Activated naive CD4-positive, alpha-beta T cell treated with anti-CD3 and anti-CD28 coated beads, Interleukin-2, amount 10 ng/mL, durations not matched to agents 7 days and 5 days (primary cell): ENCODE results near the gene ATN1.

Experiments used
- CTCF ChIA-PET: fragments of 350-600 bp; sonication (Branson Sonifier 250); formaldehyde crosslinking; loops from one replicate; lab custom pipeline; 2021; ENCODE audit warnings: antibody characterized with exemption; lab: Charles Lee
- DNase-seq: peaks from one replicate; pipeline ENCODE4 v3.0.0-alpha.2; 2020
- H3K27ac Mint-ChIP-seq: one replicate; pipeline ENCODE4 v1.8.0; 2021; ENCODE audit warnings: mild to moderate bottlenecking, moderate library complexity, mixed read lengths
- H3K27me3 Mint-ChIP-seq: one replicate; pipeline ENCODE4 v1.8.0; 2021; ENCODE audit warnings: mild to moderate bottlenecking, mixed read lengths
- H3K36me3 Mint-ChIP-seq: one replicate; pipeline ENCODE4 v1.8.0; 2021; ENCODE audit warnings: mixed read lengths
- H3K4me1 Mint-ChIP-seq: one replicate; pipeline ENCODE4 v1.8.0; 2021; ENCODE audit warnings: mixed read lengths
- H3K4me3 Mint-ChIP-seq: one replicate; pipeline ENCODE4 v1.8.0; 2021; ENCODE audit warnings: mild to moderate bottlenecking, moderate library complexity, mixed read lengths
- H3K9me3 Mint-ChIP-seq: one replicate; pipeline ENCODE4 v1.8.0; 2021; ENCODE audit warnings: mixed read lengths

ATN1 gene

GRCh38 chr12:6946920-6947374, 19.2 kb downstream of the ATN1 start:
- DNase-seq, result no peak
- Mint-ChIP-seq H3K4me1 (peaks cover 82% of the 10 kb centered on the region), H3K27ac (peak overlapping the region; percentile 96), H3K36me3 (peaks cover 16% of the 10 kb centered on the region), H3K4me3 (peak overlapping the region; percentile 84), H3K27me3 (no peaks in the 10 kb centered on the region), H3K9me3 (no peaks in the 10 kb centered on the region)
- CTCF ChIA-PET, result interaction anchor here (1.0 to 16.3 kb wide), 8 partner anchors 9 to 165 kb away, joined by 3 to 491 read pairs (median 18); partner anchors contain the start of genes ATN1 and SPSB2

DNA sequence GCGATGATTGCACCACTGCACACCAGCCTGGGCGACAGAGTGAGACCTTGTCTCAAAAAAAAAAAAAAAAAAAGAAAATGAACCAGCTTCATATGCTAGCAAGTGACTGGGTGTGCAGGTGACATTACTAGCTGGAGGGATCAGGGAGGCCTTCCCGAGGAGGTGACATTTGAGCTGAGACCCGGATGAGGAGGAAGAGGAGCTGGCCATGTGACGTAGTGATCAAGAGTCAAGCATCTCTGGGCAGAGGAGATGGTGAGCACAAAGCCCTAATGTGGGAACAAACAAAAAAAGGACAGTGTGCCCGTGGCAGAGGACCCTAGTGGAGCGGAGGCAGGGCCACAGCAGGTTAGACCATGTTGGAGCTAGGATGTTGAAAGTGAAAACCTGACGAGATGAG, 19.9 kb downstream of the ATN1 start:
- Mint-ChIP-seq H3K27ac (peak overlapping the region; percentile 96), H3K27me3 (no peaks in the 10 kb centered on the region), H3K4me1 (peaks cover 76% of the 10 kb centered on the region), H3K9me3 (no peaks in the 10 kb centered on the region), H3K4me3 (peak overlapping the region; percentile 25), H3K36me3 (peaks cover 19% of the 10 kb centered on the region)
- DNase-seq, result no peak
- CTCF ChIA-PET, result interaction anchor here (1.0 to 16.3 kb wide), 5 partner anchors 10 to 161 kb away, joined by 3 to 491 read pairs (median 7); partner anchors contain the start of gene SPSB2

GRCh38 chr12:6948873-6949594, 21.3 kb downstream of the ATN1 start:
- CTCF ChIA-PET, result interaction anchor here (0.9 to 16.3 kb wide), 6 partner anchors 11 to 164 kb away, joined by 3 to 491 read pairs (median 4); partner anchors contain the start of gene LPCAT3
- H3K27ac Mint-ChIP-seq, result peak overlapping the region; percentile 96
- no peak for DNase-seq
- H3K4me3 Mint-ChIP-seq, result peak overlapping the region; percentile 70
- H3K36me3 Mint-ChIP-seq, result peaks cover 33% of the 10 kb centered on the region
- H3K9me3 Mint-ChIP-seq, result no peaks in the 10 kb centered on the region
- peaks cover 3% of the 10 kb centered on the region for H3K27me3 Mint-ChIP-seq
- peaks cover 69% of the 10 kb centered on the region for H3K4me1 Mint-ChIP-seq

GRCh38 chr12:6950401-6950801, 22.6 kb downstream of the ATN1 start:
- DNase-seq, result peak; percentile 61
- CTCF ChIA-PET, result interaction anchor here (1.1 to 16.3 kb wide), 6 partner anchors 11 to 162 kb away, joined by 3 to 491 read pairs (median 6); no protein-coding TSS in a partner anchor
- Mint-ChIP-seq H3K4me3 (peak overlapping the region; percentile 100), H3K9me3 (no peaks in the 10 kb centered on the region), H3K36me3 (peaks cover 43% of the 10 kb centered on the region), H3K27ac (peak overlapping the region; percentile 96), H3K4me1 (peaks cover 72% of the 10 kb centered on the region), H3K27me3 (peaks cover 3% of the 10 kb centered on the region)

DNA sequence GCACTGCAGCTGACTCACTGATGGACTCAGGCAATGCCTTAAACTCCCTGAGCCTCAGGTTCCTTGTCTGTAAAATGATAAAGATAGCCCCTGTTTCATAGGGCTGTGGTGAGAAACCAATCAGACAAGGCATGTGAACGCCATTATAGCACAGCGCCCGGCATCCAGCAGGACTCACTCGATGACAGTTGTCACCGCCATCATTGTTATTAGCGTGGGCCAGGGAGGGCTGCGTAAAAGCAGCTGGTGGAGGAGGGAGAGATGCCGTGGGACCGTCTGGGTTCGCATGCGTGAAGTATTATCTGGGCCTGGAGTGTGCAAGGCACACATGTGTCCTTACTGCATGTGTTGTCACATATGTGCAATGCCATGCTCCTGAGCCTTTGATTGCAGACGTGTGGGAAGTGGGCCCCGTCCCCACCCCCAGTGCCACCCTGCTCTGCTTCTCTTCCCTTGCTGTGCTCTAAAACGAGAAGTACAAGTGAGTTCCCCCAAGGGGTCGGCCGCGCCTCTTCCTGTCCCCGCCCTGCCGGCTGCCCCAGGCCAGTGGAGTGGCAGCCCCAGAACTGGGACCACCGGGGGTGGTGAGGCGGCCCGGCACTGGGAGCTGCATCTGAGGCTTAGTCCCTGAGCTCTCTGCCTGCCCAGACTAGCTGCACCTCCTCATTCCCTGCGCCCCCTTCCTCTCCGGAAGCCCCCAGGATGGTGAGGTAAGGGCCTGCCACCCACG, 23.2 kb downstream of the ATN1 start, which contains the start of gene PTPN6:
Gene PTPN6 (plus strand): TSS at position 546 of the 730 bp plus-strand sequence. CDS start 157 bp downstream, at position 703.
- Mint-ChIP-seq H3K36me3 (peaks cover 48% of the 10 kb centered on the region), H3K27me3 (peaks cover 3% of the 10 kb centered on the region), H3K4me1 (peaks cover 72% of the 10 kb centered on the region), H3K4me3 (peak within 1 kb of the TSS; percentile 100), H3K27ac (peak within 1 kb of the TSS; percentile 96), H3K9me3 (no peaks in the 10 kb centered on the region)
- CTCF ChIA-PET, result interaction anchor here (0.7 to 16.3 kb wide), 6 partner anchors 10 to 162 kb away, joined by 3 to 491 read pairs (median 7); no protein-coding TSS in a partner anchor
- DNase-seq, result peak; percentile 80

GRCh38 chr12:6951551-6952120, 23.9 kb downstream of the ATN1 start:
- Mint-ChIP-seq H3K9me3 (no peaks in the 10 kb centered on the region), H3K36me3 (peaks cover 52% of the 10 kb centered on the region), H3K4me3 (peak overlapping the region; percentile 100), H3K4me1 (peaks cover 73% of the 10 kb centered on the region), H3K27me3 (peaks cover 3% of the 10 kb centered on the region), H3K27ac (peak overlapping the region; percentile 96)
- CTCF ChIA-PET, result interaction anchor here (0.7 to 16.3 kb wide), 7 partner anchors 9 to 161 kb away, joined by 3 to 491 read pairs (median 7); partner anchors contain the start of gene LPCAT3
- no peak for DNase-seq

- Mint-ChIP-seq H3K36me3 (peaks cover 59% of the 10 kb centered on the region), H3K9me3 (no peaks in the 10 kb centered on the region), H3K27me3 (peaks cover 3% of the 10 kb centered on the region), H3K4me1 (peaks cover 73% of the 10 kb centered on the region), H3K27ac (peak overlapping the region; percentile 96), H3K4me3 (peak overlapping the region; percentile 100)
- no peak for DNase-seq
- CTCF ChIA-PET, result interaction anchor here (0.9 to 16.3 kb wide), 6 partner anchors 9 to 161 kb away, joined by 4 to 491 read pairs (median 7); partner anchors contain the start of genes C12orf57, LPCAT3 and RNU7-1
Observed at GRCh38 chr12:6952121-6952862, 24.5 kb downstream of the ATN1 start.

GRCh38 chr12:6952863-6953441, 25.2 kb downstream of the ATN1 start:
- H3K27me3 Mint-ChIP-seq, result peaks cover 3% of the 10 kb centered on the region
- no peak for DNase-seq
- H3K36me3 Mint-ChIP-seq, result peaks cover 60% of the 10 kb centered on the region
- CTCF ChIA-PET, result interaction anchor here (1.2 to 16.3 kb wide), 3 partner anchors 8 to 15 kb away, joined by 5 to 491 read pairs (median 7); partner anchors contain the start of genes C12orf57 and RNU7-1
- H3K9me3 Mint-ChIP-seq, result no peaks in the 10 kb centered on the region
- H3K4me3 Mint-ChIP-seq, result peak overlapping the region; percentile 100
- peaks cover 73% of the 10 kb centered on the region for H3K4me1 Mint-ChIP-seq
- peak overlapping the region; percentile 96 for H3K27ac Mint-ChIP-seq

- Mint-ChIP-seq H3K27ac (peak overlapping the region; percentile 96), H3K4me1 (peaks cover 73% of the 10 kb centered on the region), H3K9me3 (no peaks in the 10 kb centered on the region), H3K27me3 (peaks cover 3% of the 10 kb centered on the region), H3K36me3 (peaks cover 68% of the 10 kb centered on the region), H3K4me3 (peak overlapping the region; percentile 100)
- DNase-seq, result peak; percentile 87
- CTCF ChIA-PET, result interaction anchor here (1.2 to 16.3 kb wide), 4 partner anchors 7 to 10 kb away, joined by 4 to 491 read pairs (median 9); partner anchors contain the start of genes C12orf57 and RNU7-1
Observed at GRCh38 chr12:6953442-6954315, 25.9 kb downstream of the ATN1 start.

- Mint-ChIP-seq H3K4me1 (peaks cover 73% of the 10 kb centered on the region), H3K36me3 (peaks cover 74% of the 10 kb centered on the region)
- CTCF ChIA-PET, result interaction anchor here (0.5 to 12.3 kb wide), 4 partner anchors 9 to 31 kb away, joined by 4 to 491 read pairs (median 8); partner anchors contain the start of genes C12orf57, PTPN6 and RNU7-1
Observed at GRCh38 chr12:6954316-6955107, 26.8 kb downstream of the ATN1 start.

More at GRCh38 chr12:6954316-6955107, 26.8 kb downstream of the ATN1 start:
- peaks cover 3% of the 10 kb centered on the region for H3K27me3 Mint-ChIP-seq
- H3K9me3 Mint-ChIP-seq, result no peaks in the 10 kb centered on the region
- H3K4me3 Mint-ChIP-seq, result peak overlapping the region; percentile 100
- no peak for DNase-seq
- H3K27ac Mint-ChIP-seq, result peak overlapping the region; percentile 96
